HG03039 (cell line): ENCODE results near the gene TMX4.

ENCODE experiments used
- ATAC-seq: cut with Tn5 transposase; IDR thresholded peaks from one replicate; pipeline ENCODE4 v1.9.1; 2021; ENCODE audit warnings: mild to moderate bottlenecking, moderate library complexity; ENCODE audit not compliant: unreplicated experiment

TMX4 gene

GRCh38 chr20:8019998-8020247 lies 362 bp upstream of the TMX4 start:
- no peak for ATAC-seq

- peak; percentile 66 for ATAC-seq
Measured at GRCh38 chr20:8018958-8019245, 659 bp downstream of the TMX4 start.

- no peak for ATAC-seq
Measured at GRCh38 chr20:8012724-8013123, 6.8 kb downstream of the TMX4 start.

- no peak for ATAC-seq
Measured at GRCh38 chr20:8008733-8009132, 10.8 kb downstream of the TMX4 start.

- ATAC-seq: no peak
Measured at GRCh38 chr20:8007490-8007889, 12.1 kb downstream of the TMX4 start.

GRCh38 chr20:8005575-8006366 lies 13.8 kb downstream of the TMX4 start:
- no peak for ATAC-seq

- no peak for ATAC-seq
Measured at GRCh38 chr20:8005033-8005432, 14.5 kb downstream of the TMX4 start.

GRCh38 chr20:8002056-8002455 lies 17.5 kb downstream of the TMX4 start:
- ATAC-seq: no peak

- ATAC-seq: no peak
Measured at GRCh38 chr20:8000796-8001195, 18.8 kb downstream of the TMX4 start.

- no peak for ATAC-seq
Measured at GRCh38 chr20:7996898-7997297, 22.7 kb downstream of the TMX4 start.

- no peak for ATAC-seq
Measured at GRCh38 chr20:7994809-7995208, 24.8 kb downstream of the TMX4 start.

GRCh38 chr20:7993703-7994102 lies 25.9 kb downstream of the TMX4 start:
- no peak for ATAC-seq

GRCh38 chr20:7993238-7993637 lies 26.3 kb downstream of the TMX4 start:
- no peak for ATAC-seq

GRCh38 chr20:7990385-7990784 lies 29.2 kb downstream of the TMX4 start:
- ATAC-seq: no peak

- no peak for ATAC-seq
Measured at GRCh38 chr20:7989379-7989778, 30.2 kb downstream of the TMX4 start.

- ATAC-seq: no peak
Measured at GRCh38 chr20:7985916-7986315, 33.6 kb downstream of the TMX4 start.

- ATAC-seq: no peak
Measured at GRCh38 chr20:7984192-7984591, 35.4 kb downstream of the TMX4 start.

- ATAC-seq: no peak
Measured at GRCh38 chr20:7981374-7981773, 38.2 kb downstream of the TMX4 start.

GRCh38 chr20:7980332-7981046 lies 39.1 kb downstream of the TMX4 start:
- ATAC-seq: no peak

GRCh38 chr20:7977709-7978108 lies 41.9 kb downstream of the TMX4 start:
- no peak for ATAC-seq

GRCh38 chr20:7975851-7976414 lies 43.6 kb downstream of the TMX4 start:
- ATAC-seq: no peak

GRCh38 chr20:7974785-7975435 lies 44.7 kb downstream of the TMX4 start:
- no peak for ATAC-seq
